ENCODE data around the gene TRIM68.

Gene TRIM68

GRCh38 chr11:4606231-4607015 is 1.6 kb downstream of the TRIM68 start:
- DNase-seq (ENCODE audit: low read depth) = no peak

DNA sequence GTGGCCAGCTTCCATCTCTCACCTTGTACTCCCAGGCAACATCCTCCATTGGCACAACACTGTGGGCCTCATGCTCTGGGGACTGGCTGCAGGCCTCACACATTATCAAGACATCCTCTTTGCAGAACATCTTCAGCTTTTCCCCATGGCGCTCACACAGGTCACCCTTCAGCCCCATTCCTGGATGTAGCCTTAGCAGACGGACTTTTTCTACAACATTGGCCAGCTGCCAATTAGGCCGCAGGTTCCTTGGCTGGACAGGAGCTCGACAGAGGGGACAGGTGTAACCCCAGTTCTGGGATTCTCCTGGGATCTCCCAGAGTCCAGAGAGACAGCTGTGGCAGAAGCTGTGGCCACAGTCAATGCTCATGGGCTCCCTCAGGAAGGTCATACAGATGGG is 3.0 kb downstream of the TRIM68 start:
- no peak for DNase-seq (ENCODE audit: low read depth)

DNA sequence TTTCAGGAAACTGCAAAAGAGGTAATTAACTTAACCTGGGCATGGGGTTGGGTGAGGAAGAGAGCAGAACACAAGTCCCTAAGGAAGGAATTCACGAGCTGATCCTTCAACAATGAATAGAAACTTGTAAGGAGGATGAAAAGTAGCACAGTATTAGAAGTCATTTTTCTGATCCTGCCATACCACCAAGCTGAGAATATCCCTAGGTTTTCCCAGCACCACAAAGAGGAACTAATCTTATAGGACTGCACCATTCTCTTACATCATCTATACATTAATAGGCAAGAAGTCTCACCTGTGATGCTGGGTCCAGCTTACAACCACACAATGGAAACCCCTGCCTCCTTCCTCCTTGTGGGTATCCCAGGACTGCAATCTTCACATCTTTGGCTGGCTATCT is 14.3 kb downstream of the TRIM68 start, which contains the start of gene OR52I1:
TSS of gene OR52I1 (plus strand) at position 301 of the 400 bp plus-strand sequence. CDS start at position 301, 0 bp downstream.
- DNase-seq (ENCODE audit: low read depth) = no peak

GRCh38 chr11:4589017-4589416 is 19.0 kb downstream of the TRIM68 start:
- no peak for DNase-seq (ENCODE audit: low read depth)

DNA sequence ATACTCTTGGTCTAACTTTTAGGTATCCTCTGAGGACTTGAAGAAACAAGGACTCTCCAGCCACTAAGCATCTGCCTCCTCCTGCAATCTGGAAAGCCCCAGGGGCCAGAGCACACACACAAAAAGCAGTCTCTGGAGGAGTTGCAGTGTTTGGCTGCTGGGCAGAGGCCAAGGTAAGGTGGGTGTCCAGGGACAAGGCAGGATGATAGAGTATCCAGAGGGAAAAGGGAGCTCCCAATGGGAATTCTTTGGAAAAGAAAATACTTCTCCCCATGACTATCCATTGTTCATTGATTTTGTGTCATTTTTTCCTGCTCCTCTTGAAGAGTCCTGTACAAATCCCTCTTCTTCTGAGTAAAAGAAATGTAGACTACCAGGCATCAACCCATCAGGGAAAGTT is 26.6 kb downstream of the TRIM68 start, which contains the start of gene OR52I2:
TSS of gene OR52I2 (plus strand) at position 301 of the 400 bp plus-strand sequence.
- no peak for DNase-seq (ENCODE audit: low read depth)

DNA sequence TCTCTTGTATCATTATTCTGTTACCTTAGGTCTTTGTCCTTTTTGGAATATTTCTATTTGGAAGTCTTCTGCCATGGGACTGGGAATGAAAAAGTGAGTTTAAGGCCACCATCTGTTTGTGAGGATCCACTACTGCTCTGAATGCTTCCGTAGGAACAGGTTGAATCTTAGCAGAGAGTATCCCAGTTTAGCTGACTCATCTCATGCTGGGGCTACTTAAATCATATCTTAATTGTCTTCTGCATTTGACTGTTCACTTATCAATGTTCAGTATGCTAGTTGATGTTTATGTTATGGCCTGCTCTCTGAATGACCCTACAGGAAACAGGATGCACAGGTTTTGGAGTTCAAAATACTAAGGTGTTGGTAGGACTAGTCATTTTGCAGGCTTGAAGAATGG is 27.9 kb downstream of the TRIM68 start:
- DNase-seq (ENCODE audit: low read depth) = no peak

DNA sequence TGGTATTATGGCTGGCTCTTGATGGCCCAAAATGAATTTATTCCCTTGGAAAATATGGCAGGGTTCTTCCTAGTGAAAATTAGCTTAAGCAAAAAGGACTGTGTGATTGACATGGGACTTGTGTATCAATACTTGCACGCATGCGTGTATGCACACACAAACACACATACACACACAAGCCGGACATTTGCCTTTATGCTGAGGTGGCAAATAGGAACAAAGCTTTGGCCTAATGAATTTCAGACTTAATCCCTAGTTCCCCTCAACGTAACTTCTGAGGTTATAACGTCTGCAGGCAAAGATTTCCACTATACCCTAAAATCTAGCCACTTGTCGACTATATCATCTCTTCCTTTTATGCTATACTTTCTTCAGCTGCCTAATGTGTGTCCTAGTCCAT is 29.4 kb downstream of the TRIM68 start:
- DNase-seq (ENCODE audit: low read depth) = no peak

DNA sequence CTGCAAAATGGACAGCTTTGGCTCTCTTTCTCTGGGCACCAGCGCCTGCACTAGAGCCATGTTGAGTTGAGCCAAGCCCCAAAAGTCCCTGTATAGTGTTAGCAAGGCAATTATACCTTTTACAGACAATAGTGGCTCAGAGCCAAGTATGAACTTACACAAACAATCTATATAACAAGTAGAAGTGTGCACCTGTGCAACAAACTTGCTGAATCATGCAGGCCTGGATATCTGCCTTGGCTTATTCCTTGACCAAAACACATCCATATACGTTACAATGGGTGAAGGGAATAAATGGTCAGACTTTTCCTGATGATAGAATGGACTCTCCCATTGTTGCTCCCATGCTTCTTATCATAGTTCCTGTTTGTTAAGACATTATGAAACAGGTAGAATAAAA is 30.3 kb downstream of the TRIM68 start:
- no peak for DNase-seq (ENCODE audit: low read depth)

DNA sequence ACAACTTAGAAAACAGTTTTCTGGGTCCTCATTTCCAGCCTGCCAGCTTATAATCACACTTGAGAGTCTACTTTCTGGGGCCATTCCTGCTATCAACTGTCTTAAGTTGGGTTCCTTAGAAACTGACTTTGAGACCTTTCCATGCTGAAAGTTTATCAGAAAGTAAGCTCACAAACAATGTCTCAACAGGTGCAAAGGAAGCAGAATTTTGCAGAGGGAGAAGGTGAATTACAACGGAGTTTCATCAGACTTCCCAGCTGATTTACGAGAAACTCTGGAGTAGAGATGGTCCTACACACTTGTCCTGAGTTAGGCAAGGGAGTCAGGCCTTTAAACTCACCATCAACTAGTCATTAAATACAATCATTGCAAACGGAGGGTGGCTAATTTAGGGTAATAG is 31.2 kb downstream of the TRIM68 start:
- DNase-seq (ENCODE audit: low read depth) = no peak

- DNase-seq (ENCODE audit: low read depth) = no peak
These were observed 39.0 kb downstream of the TRIM68 start for GRCh38 chr11:4569075-4569474.

DNA sequence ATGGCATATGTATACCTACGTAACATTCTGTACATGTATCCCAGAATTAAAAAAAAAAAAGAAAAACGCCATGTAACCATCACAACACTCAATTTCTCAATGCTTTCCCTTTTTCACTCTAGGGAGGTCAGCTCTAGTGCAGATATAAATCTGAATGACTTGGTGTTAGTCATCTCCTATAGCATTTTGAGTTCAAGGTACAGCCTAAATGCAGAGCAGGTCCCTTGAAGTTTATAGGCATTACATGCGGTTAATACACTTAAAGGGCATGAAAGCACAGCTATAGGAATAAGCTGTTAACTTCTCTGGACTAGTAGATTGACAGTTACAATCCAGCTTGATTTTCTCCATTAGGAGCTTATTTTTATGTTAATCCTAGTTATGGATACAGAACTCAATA is 42.7 kb downstream of the TRIM68 start:
- no peak for DNase-seq (ENCODE audit: low read depth)

GRCh38 chr11:4560467-4560866 is 47.6 kb downstream of the TRIM68 start:
- DNase-seq (ENCODE audit: low read depth) = no peak

DNA sequence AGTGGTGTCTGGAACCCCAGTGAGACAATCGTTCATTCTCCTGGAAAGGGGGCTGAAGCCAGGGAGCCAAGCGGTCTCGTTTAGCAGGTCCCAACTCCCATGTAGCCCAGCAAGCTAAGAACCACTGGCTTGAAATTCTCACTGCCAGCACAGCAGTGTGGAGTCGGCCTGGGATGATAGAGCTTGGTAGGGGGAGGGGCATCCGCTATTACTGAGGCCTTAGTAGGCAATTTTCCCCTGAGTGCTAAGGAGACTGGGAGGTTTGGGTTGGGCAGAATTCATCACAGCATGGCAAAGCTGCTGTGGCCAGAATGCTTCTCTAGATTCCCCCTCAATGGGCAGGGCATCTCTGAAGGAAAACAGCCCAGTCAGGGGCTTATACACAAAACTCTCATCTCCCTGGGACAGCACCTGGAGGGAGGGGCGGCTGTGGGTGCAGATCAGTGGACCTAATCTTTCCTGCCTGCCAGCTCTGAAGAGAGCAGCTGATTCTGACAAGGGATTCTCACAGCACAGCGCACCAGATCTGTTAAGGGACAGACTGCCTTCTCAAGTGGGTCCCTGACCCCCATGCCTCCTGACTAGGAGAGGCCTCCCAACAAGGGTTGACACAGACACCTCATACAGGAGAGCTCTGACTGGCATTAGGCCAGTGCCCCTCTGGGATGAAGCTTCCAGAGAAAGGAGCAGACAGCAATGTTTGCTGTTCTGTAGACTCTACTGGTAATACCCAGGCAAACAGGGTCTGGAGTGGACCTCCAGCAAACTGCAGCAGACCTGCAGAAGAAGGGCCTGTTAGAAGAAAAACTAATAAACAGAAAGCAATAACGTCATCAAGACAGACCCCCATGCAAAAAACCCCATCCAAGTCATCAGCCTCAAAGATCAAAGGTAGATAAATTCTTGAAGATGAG is 48.2 kb downstream of the TRIM68 start:
- DNase-seq (ENCODE audit: low read depth) = no peak

DNA sequence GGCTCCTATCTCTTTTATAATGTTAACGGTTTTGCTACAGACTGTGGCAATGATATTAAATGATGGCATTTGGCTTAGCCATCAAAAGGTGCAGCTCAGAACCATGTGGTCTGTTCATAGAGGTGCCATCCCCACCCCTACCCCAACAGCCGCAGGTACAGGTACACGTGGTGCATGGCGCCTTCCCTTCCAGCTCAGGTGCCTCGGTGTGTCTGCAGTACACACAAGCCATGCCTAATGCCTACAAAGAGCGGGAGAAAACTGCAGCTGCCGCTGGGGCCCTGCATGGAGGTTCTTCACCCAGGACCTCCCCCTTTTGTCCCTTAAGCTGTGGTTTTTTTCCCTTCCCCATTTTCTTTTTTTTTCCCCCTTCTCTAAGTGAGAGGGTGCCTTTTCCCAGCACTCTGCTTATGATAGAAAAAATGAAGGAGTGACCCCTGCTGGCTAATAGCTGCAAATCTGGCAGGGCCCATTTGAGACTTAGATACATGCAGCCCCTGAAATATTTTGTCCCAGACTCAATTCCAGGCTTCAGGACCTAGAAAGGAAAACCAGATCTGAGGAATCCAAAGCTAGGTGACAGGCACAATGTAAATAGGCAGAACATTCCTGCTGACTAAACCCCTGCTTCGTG is 56.6 kb downstream of the TRIM68 start:
- no peak for DNase-seq (ENCODE audit: low read depth)

Data from activated T-cell treated with anti-CD3 and anti-CD28 coated beads for 1 hour (primary cell).